C4-2B (cell line): ENCODE data around the gene DHRS1.

Experiments used
- H3K27ac ChIP-seq: fragments of 450-650 bp; 2 replicates; pipeline ENCODE4 v1.5.1; 2017
- CTCF ChIP-seq: fragments of 450-650 bp; conservative IDR thresholded peaks from 2 replicates; pipeline ENCODE4 v1.5.1; 2017; ENCODE audit warnings: mild to moderate bottlenecking
- ZFX ChIP-seq: fragments of 450-650 bp; IDR thresholded peaks from 2 replicates; pipeline ENCODE4 v1.6.1; 2017

The DHRS1 gene

GRCh38 chr14:24316597-24316950 is 17.0 kb upstream of the DHRS1 start:
- H3K27ac ChIP-seq: no peak overlapping the region
- no peak for TF ChIP-seq CTCF
- TF ChIP-seq ZFX: no peak

- TF ChIP-seq ZFX: no peak
- TF ChIP-seq CTCF: no peak
- no peak overlapping the region for H3K27ac ChIP-seq
These were observed 16.4 kb upstream of the DHRS1 start for GRCh38 chr14:24315807-24316596.

GRCh38 chr14:24315243-24315806 is 15.7 kb upstream of the DHRS1 start:
- H3K27ac ChIP-seq: no peak overlapping the region
- no peak for TF ChIP-seq ZFX
- no peak for TF ChIP-seq CTCF

GRCh38 chr14:24314377-24315193 is 15.0 kb upstream of the DHRS1 start:
- no peak overlapping the region for H3K27ac ChIP-seq
- TF ChIP-seq ZFX (no peak), CTCF (no peak)

GRCh38 chr14:24313913-24314312 is 14.3 kb upstream of the DHRS1 start:
- H3K27ac ChIP-seq: no peak overlapping the region
- TF ChIP-seq CTCF (no peak), ZFX (no peak)

- H3K27ac ChIP-seq: no peak overlapping the region
- no peak for TF ChIP-seq CTCF
- TF ChIP-seq ZFX: no peak
These were observed 13.3 kb upstream of the DHRS1 start for GRCh38 chr14:24312736-24313507.
